ENCODE data around the gene PIK3AP1.
A peak's percentile ranks its signal among the peaks of the same experiment; 100 is the strongest.
"Not testable (repeated sequence)": the region's sequence is repeated elsewhere in the genome, so short reads cannot be mapped to it uniquely, and the experiment has no call there.

The PIK3AP1 gene

DNA sequence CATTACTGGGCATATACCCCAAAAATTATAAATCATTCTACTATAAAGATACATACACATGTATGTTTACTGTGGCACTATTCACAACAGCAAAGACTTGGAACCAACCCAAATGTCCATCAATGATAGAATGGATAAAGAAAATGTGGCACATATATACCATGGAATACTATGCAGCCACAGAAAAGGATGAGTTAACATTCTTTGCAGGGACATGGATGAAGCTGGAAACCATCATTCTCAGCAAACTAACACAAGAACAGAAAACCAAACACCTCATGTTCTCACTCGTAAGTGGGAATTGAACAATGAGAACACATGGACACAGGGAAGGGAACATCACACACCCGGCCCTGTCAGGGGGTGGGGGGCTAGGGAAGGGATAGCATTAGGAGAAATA is 145.8 kb downstream of the PIK3AP1 start:
- not testable (repeated sequence) for DNase-seq

DNA sequence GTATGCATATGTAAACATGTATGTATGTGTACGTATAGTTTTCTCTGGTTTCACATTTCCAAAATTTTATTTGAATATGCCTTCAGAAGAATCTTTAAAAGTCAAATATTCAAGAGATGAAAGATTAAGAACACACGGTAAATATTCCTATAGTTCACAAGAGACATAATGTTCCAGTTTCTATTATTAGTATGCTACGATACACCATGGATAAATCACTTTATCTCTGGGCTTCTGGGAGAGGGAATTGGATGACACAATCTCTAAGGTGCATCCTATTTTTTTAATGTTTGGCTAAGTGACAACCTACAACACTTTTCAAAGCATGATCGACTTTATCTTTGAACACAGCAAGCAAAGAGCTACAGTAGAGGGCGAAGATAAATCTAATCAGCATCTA is 147.3 kb downstream of the PIK3AP1 start:
- DNase-seq, result no peak

DNA sequence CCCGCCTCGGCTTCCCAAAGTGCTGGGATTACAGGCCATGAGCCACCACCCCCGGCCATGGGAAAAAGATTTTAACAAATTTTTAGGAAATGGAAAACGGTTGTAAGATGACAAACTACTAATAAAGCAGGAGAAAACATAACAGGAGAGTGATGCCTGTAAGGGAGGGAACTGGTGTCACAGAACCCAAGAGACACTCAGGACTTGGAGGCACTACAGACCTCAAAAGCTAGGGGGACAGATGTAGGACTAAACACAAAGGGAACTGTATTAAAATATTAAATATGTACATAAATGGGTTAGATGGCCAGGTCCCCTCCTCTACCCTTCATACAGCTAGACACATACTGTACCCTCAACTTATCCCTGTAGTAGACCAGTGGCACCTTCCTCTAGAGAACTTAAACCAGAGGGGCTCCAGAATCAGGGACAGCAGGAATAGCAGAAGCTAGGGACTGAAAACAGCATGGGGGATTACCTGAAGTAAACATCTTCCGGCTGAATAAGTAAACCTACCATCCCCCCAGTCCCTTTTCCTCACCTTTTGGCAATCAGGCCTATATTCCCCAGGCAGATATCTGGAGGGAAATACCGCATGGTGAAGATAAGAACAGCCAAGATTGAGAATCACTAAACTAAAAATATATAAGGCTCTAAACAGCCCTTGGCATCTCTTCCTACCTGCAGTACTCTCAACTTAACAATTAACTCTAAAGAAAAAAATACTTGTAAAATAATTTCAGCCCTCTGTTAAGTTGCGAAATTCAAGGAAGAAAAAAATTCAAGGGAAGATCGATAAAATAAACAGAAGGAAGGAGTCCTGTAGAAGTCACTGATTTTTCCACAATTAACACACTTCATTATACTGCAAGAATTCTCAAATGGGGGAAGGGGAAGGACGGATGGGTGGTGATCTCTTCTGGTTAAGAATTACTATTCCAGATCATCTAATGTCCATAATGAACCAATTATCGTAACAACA is 149.0 kb downstream of the PIK3AP1 start:
- DNase-seq, result no peak

DNA sequence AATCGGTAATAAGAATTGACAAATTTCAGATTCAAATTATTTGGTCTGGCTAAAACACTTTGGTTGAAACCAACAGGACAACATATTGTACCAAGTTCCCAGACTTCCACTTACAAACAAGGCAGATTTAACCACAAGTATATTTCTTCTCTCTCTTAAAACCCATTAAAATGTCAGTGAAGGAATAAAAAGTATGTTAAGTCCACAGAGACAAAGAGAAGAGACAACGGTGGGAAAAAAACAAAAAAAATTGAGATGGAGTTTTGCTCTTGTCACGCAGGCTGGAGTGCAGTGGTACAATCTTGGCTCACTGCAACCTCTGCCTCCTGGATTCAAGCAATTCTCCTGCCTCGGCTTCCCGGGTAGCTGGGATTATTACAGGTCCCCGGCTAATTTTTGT is 149.8 kb downstream of the PIK3AP1 start:
- DNase-seq, result no peak

DNA sequence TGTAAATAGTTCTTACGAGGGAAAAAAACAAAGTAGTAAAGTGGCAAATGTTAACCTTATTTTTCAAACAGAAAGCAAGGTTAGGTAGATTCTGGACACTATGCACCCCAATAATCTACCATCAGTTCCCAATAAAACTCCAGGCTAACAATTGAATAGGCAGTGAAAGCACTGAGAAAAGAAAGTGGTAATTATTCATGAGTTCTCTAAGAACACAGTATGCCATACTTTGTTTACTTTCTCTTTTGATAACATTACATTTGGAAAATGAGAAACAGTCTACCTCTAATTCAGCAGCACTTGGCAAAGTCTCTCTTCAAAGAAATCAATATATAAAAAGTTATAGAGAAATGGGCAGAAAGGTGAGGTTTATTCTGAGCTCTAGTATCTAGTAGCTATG is 151.9 kb downstream of the PIK3AP1 start:
- no peak for DNase-seq

DNA sequence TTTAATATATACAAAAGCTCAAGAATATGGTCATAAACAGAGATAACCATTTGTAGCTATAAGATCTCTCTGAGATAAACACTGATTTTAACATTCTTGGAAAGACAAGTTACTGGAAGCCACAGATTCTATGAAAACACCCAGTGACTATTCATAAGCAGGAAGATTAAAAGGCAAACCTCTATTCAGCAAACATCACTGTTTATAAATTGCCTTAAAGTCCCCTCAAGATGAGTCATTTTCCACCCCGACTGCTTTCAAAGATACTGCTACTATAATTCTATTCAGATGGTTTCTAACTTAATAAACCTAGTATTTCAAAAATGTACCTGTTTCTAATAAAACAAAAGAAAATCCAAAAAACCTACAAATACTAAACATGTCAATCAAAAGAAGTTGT is 154.5 kb downstream of the PIK3AP1 start:
- peak; percentile 52 for DNase-seq

DNA sequence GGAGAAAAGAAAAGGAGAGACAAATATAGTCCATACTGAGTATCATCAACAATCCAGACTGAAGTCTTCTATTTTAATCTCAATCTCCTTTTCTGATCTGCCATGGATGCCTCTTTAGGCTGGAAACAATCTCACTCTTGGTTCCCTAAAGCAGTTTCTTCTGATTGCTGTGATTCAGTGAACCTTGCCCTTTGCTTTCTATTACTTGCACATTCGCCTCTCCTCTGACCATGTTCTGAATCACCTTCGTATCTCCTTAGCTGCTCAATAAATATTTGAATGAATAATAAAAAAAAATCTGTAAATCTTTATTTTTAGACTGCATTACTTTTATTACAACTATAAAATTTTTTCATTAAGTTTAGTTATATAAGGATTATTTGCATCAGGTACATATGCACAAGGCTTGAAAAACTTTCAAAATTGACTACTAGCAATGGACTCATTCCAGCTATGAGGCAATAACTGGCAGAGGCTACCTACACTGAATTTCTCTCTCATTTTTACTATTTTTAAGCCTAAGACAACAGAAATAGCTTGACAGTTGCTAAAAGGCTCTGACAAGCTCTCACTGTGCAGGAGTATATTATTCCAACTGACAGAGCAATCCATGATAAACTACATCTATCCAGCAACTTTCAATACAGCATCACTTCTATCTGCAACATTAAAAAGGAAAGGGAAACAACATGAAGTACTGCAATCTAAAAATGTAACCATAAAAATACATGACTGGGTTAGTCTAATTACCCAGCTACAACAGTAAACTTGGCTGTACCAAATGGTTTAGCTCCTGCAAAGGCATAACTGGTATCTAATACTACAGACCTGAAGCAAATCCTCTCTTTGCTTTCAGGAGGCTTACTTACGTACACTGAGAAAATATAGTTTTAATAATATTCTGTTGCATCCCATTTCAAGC is 159.1 kb downstream of the PIK3AP1 start:
- DNase-seq, result no peak

DNA sequence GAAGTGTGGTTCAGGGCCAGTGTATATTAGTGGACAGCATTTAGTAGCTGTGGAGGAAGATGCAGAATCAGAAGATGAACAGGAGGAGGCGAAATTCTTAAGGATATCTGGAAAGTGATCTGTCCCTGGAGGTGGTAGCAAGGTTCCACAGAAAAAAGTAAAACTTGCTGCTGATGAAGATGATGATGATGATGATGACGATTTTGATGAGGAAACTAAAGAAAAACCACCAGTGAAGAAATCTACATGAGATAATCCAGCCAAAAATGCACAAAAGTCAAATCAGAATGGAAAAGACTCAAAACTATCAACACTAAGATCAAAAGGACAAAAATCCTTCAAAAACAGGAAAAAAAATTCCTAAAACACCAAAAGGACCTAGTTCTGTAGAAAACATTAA is 159.8 kb downstream of the PIK3AP1 start:
- DNase-seq, result no peak

DNA sequence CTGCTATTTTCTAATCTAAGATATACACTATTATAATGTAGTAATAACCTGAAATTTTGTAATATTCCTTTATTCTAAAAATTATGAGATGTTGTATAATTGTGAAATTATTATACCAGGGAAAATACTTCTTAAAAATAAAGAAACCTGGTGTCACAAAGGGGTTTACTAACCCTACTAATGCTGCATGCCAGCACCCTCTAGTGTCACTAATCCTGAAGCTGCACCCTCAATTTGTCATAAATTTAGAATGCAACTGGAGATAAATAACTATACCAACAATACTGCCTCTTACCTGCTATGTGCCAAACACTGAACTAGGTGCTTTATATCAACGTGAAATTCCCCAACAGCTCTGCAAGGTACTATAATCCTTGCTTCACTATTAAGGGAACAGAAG is 164.3 kb downstream of the PIK3AP1 start:
- DNase-seq, result peak; percentile 21

DNA sequence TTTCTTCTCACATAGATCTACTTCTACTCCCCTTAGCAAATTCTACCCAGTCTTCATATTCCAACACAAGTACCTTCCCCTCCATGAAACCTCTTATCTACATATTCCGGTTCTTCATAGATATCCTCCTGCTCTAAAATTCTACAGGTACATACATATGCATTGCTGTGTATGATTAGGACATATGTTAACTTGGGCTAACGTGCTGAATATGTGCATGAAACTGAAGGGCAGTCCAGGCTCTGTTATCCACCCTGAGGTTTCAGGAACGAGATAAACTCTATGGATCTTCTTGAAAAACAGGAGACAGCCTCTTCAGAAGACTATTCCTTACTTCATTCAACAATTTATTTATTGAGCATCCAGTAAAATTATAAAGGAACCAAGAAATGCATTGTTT is 165.0 kb downstream of the PIK3AP1 start:
- no peak for DNase-seq

DNA sequence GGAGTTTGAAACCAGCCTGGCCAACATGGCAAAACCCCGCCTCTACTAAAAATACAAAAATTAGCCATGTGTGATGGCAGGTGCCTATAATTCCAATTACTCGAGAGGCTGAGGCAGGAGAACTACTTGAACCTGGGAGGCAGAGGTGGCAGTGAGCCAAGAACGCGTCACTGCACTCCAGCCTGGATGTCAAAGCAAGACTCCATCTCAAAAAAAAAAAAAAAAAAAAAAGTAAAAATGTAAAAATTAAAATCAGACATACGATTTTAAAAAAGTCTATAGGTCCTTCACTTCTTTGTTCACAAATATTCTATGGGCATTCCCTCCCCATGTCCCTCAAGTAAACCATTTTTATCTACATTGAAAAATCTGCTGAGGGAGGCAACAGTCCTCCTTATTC is 171.7 kb downstream of the PIK3AP1 start:
- DNase-seq, result no peak

DNA sequence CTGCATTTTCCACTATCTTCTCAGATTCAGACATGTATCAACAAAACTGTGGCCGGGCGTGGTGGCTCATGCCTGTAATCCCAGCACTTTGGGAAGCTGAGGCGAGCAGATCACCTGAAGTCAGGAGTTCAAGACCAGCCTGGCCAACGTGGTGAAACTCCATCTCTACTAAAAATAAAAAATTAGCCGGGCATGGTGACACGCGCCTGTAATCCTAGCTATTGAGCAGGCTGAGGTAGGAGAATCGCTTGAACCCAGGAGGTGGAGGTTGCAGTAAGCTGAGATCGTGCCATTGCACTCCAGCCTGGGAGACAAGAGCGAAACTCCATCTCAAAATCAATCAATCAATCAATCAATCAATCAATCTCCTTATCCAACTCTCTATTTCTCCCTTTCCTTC is 174.8 kb downstream of the PIK3AP1 start:
- DNase-seq, result not testable (repeated sequence)

Measured in fibroblast of skin of back (primary cell).